ENCODE results near the gene MTX1.
"Not testable (repeated sequence)": the region's sequence is repeated elsewhere in the genome, so short reads cannot be mapped to it uniquely, and the experiment has no call there.

The MTX1 gene

DNA sequence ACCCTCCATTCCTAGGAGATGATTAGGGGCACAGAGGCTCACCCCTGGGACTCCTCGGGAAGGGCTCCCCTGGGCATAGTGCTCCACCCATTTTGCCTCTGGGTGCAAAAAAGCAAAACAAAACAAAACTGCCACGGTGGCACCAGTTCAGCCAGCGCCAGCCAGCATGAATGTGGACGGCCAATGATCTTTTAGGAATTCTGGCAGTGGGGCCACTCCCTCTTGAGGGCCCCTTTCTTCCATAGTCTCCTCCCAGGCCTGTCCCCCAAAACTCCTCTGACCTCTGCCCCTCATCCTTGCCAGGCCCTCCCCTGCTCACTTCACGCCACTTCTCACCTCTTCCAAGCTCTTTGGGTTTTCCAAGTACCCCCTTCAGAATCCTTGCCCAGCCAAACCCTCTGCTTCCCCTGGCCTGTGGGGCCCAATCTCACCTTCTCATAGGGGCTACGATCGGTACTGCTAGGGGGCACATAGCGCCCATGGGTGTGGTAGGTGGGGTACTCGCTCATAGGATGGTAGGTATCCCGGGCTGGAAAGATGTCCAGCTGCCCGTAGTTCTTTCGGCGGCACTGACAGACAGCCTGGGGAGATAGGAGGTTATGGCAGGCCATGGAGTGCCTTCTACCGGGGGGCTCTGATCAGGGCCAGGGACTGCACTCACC lies 21.6 kb upstream of the MTX1 start:
- no peak overlapping the region for H3K4me3 ChIP-seq (ENCODE audit: low read length, poor library complexity, severe bottlenecking)
- no peaks in the 10 kb centered on the region for H3K9me2 ChIP-seq (replicated peaks; ENCODE audit: low read depth, low read length)
- H3K27me3 ChIP-seq (ENCODE audit: insufficient read depth, low read length, poor library complexity, severe bottlenecking): no peaks in the 10 kb centered on the region
- no peak overlapping the region for H2AFZ ChIP-seq (ENCODE audit: low read length)
- H3K4me1 ChIP-seq (ENCODE audit: insufficient read depth, low read length, poor library complexity, severe bottlenecking): no peaks in the 10 kb centered on the region
- H3K79me2 ChIP-seq (ENCODE audit: insufficient read depth, low read length): no peaks in the 10 kb centered on the region
- no peaks in the 10 kb centered on the region for H3K9me3 ChIP-seq (ENCODE audit: insufficient read depth, low read depth, low read length)
- no peaks in the 10 kb centered on the region for H3F3A ChIP-seq (ENCODE audit: low read depth)
- no peaks in the 10 kb centered on the region for H4K20me1 ChIP-seq (ENCODE audit: insufficient read depth, low read length, poor library complexity, severe bottlenecking)
- no peak overlapping the region for H3K9ac ChIP-seq (ENCODE audit: low read depth, low read length, poor library complexity, severe bottlenecking)
- no peaks in the 10 kb centered on the region for H3K36me3 ChIP-seq (ENCODE audit: insufficient read depth, low read length)
- TF ChIP-seq EZH2phosphoT487 (IDR thresholded peaks at IDR 0.05; ENCODE audit: borderline replicate concordance): no peak
- TF ChIP-seq, protein P1, sequence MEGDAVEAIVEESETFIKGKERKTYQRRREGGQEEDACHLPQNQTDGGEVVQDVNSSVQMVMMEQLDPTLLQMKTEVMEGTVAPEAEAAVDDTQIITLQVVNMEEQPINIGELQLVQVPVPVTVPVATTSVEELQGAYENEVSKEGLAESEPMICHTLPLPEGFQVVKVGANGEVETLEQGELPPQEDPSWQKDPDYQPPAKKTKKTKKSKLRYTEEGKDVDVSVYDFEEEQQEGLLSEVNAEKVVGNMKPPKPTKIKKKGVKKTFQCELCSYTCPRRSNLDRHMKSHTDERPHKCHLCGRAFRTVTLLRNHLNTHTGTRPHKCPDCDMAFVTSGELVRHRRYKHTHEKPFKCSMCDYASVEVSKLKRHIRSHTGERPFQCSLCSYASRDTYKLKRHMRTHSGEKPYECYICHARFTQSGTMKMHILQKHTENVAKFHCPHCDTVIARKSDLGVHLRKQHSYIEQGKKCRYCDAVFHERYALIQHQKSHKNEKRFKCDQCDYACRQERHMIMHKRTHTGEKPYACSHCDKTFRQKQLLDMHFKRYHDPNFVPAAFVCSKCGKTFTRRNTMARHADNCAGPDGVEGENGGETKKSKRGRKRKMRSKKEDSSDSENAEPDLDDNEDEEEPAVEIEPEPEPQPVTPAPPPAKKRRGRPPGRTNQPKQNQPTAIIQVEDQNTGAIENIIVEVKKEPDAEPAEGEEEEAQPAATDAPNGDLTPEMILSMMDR (conservative IDR thresholded peaks at IDR 0.05; ENCODE audit: low read length): no peak
- H3K4me2 ChIP-seq (ENCODE audit: low read depth, low read length, poor library complexity, severe bottlenecking): no peak overlapping the region

DNA sequence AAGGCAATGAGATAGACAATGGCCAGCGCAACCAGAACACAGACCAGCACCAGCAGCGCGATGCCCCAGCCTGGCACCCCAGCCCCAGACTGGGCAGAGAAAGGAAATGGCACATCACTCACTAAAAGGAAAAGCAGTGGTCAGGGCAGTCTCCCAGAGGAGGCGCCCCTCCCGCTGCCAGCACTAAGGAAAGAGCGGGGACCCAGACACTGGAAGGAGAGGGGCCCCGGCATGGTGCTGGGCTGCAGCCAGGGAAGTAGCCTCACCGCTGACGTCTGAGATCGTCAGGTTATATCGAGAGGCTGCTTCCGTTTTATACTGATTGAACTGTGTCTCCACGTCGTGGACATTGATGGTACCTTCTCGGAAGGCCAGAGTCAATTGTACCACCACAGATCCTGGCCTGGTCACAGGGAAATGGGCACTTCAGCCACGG lies 21.0 kb upstream of the MTX1 start:
- TF ChIP-seq, protein P1 (conservative IDR thresholded peaks at IDR 0.05; ENCODE audit: low read length): no peak
- TF ChIP-seq EZH2phosphoT487 (IDR thresholded peaks at IDR 0.05; ENCODE audit: borderline replicate concordance): no peak
- no peaks in the 10 kb centered on the region for H4K20me1 ChIP-seq (ENCODE audit: insufficient read depth, low read length, poor library complexity, severe bottlenecking)
- H3K4me3 ChIP-seq (ENCODE audit: low read length, poor library complexity, severe bottlenecking): no peak overlapping the region
- no peak overlapping the region for H3K9ac ChIP-seq (ENCODE audit: low read depth, low read length, poor library complexity, severe bottlenecking)
- H3K4me2 ChIP-seq (ENCODE audit: low read depth, low read length, poor library complexity, severe bottlenecking): no peak overlapping the region
- H3K9me3 ChIP-seq (ENCODE audit: insufficient read depth, low read depth, low read length): no peaks in the 10 kb centered on the region
- H3K4me1 ChIP-seq (ENCODE audit: insufficient read depth, low read length, poor library complexity, severe bottlenecking): no peaks in the 10 kb centered on the region
- no peaks in the 10 kb centered on the region for H3F3A ChIP-seq (ENCODE audit: low read depth)
- no peaks in the 10 kb centered on the region for H3K36me3 ChIP-seq (ENCODE audit: insufficient read depth, low read length)
- H3K9me2 ChIP-seq (replicated peaks; ENCODE audit: low read depth, low read length): no peaks in the 10 kb centered on the region
- no peaks in the 10 kb centered on the region for H3K27me3 ChIP-seq (ENCODE audit: insufficient read depth, low read length, poor library complexity, severe bottlenecking)
- H2AFZ ChIP-seq (ENCODE audit: low read length): no peak overlapping the region
- no peaks in the 10 kb centered on the region for H3K79me2 ChIP-seq (ENCODE audit: insufficient read depth, low read length)

DNA sequence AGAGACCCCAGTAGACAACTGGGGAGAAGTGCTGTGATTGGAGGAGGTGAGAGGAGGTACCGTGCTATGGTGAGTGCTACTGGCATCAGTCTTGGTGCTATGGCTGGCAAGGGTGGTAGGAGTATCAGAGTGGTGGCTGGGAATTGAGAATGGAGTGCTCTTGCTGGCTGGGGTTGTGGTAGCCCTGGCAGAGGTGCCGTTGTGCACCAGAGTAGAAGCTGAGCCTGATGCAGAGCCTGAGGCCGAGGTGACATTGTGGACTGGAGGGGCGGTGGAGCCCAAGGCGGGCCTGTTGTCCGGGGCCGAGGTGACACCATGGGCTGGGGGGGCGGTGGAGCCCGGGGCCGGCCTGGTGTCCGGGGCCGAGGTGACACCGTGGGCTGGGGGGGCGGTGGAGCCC lies 20.2 kb upstream of the MTX1 start:
- no peaks in the 10 kb centered on the region for H3F3A ChIP-seq (ENCODE audit: low read depth)
- no peaks in the 10 kb centered on the region for H3K9me3 ChIP-seq (ENCODE audit: insufficient read depth, low read depth, low read length)
- H2AFZ ChIP-seq (ENCODE audit: low read length): no peak overlapping the region
- no peak overlapping the region for H3K9ac ChIP-seq (ENCODE audit: low read depth, low read length, poor library complexity, severe bottlenecking)
- H3K4me1 ChIP-seq (ENCODE audit: insufficient read depth, low read length, poor library complexity, severe bottlenecking): peaks cover 4% of the 10 kb centered on the region
- no peak overlapping the region for H3K4me3 ChIP-seq (ENCODE audit: low read length, poor library complexity, severe bottlenecking)
- H3K4me2 ChIP-seq (ENCODE audit: low read depth, low read length, poor library complexity, severe bottlenecking): no peak overlapping the region
- TF ChIP-seq, protein P1 (conservative IDR thresholded peaks at IDR 0.05; ENCODE audit: low read length): no peak
- no peak for TF ChIP-seq EZH2phosphoT487 (IDR thresholded peaks at IDR 0.05; ENCODE audit: borderline replicate concordance)
- H3K79me2 ChIP-seq (ENCODE audit: insufficient read depth, low read length): no peaks in the 10 kb centered on the region
- no peaks in the 10 kb centered on the region for H4K20me1 ChIP-seq (ENCODE audit: insufficient read depth, low read length, poor library complexity, severe bottlenecking)
- H3K9me2 ChIP-seq (replicated peaks; ENCODE audit: low read depth, low read length): no peaks in the 10 kb centered on the region
- no peaks in the 10 kb centered on the region for H3K27me3 ChIP-seq (ENCODE audit: insufficient read depth, low read length, poor library complexity, severe bottlenecking)
- H3K36me3 ChIP-seq (ENCODE audit: insufficient read depth, low read length): no peaks in the 10 kb centered on the region

DNA sequence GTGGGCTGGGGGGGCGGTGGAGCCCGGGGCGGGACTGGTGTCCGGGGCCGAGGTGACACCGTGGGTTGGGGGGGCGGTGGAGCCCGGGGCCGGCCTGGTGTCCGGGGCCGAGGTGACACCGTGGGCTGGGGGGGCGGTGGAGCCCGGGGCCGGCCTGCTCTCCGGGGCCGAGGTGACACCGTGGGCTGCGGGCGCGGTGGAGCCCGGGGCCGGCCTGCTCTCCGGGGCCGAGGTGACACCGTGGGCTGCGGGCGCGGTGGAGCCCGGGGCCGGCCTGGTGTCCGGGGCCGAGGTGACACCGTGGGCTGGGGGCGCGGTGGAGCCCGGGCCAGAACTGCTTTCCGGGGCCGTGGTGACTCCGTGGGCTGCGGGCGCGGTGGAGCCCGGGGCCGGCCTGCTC lies 18.6 kb upstream of the MTX1 start:
- not testable (repeated sequence) for H3K9me3 ChIP-seq (ENCODE audit: insufficient read depth, low read depth, low read length); H3K9me2 ChIP-seq (replicated peaks; ENCODE audit: low read depth, low read length); H3F3A ChIP-seq (ENCODE audit: low read depth); H4K20me1 ChIP-seq (ENCODE audit: insufficient read depth, low read length, poor library complexity, severe bottlenecking); H2AFZ ChIP-seq (ENCODE audit: low read length); H3K27me3 ChIP-seq (ENCODE audit: insufficient read depth, low read length, poor library complexity, severe bottlenecking); H3K4me2 ChIP-seq (ENCODE audit: low read depth, low read length, poor library complexity, severe bottlenecking); H3K79me2 ChIP-seq (ENCODE audit: insufficient read depth, low read length); H3K36me3 ChIP-seq (ENCODE audit: insufficient read depth, low read length); H3K4me3 ChIP-seq (ENCODE audit: low read length, poor library complexity, severe bottlenecking); H3K9ac ChIP-seq (ENCODE audit: low read depth, low read length, poor library complexity, severe bottlenecking)
- H3K4me1 ChIP-seq (ENCODE audit: insufficient read depth, low read length, poor library complexity, severe bottlenecking): peaks cover 16% of the 10 kb centered on the region
